Measurements from ENCODE around the gene DNMT3A. TPM values are rescaled to one million over a fixed set of nuclear protein-coding genes. Genes with fewer than 3 reads are reported as not detected.

The DNMT3A gene
- total RNA-seq, 1 experiment from 2014 or later: 215 TPM

GRCh38 chr2:25310709-25310964 is 31.1 kb downstream of the DNMT3A start:
- H2BK12ac ChIP-seq (ENCODE audit: insufficient read length, low read depth, low read length): no peak overlapping the region
- H3K4ac ChIP-seq (ENCODE audit: low read depth, low read length): no peak overlapping the region
- H3K4me2 ChIP-seq (ENCODE audit: insufficient read depth, insufficient read length, low read length): peak overlapping the region; percentile 5
- H4K8ac ChIP-seq (replicated peaks; ENCODE audit: insufficient read length, low read depth, low read length): no peak overlapping the region
- no CpG with 5 or more reads among the region's 5 CpGs for WGBS (ENCODE audit: extremely low coverage, insufficient read length, low lambda C conversion rate)
- H3K4me1 ChIP-seq (ENCODE audit: insufficient read depth, low read length): peaks cover 8% of the 10 kb centered on the region; the same call in 1 of the 2 replicates
- Mint-ChIP-seq H3K4me3 (peak overlapping the region in 1 of 2 experiments; percentile 47; a peak in 1 of 5 replicates), H3K9me3 (no peaks in the 10 kb centered on the region), H3K4me1 (peaks cover 45 to 64% of the 10 kb centered on the region in 2 experiments), H3K27ac (peak overlapping the region; percentile 88 to 96 (median 92); a peak in 6 of 7 replicates), H3K36me3 (ENCODE audit: insufficient read depth in 1 of 3, low read depth in 3 of 3) (peaks cover 0 to 4% (median 0%) of the 10 kb centered on the region in 3 experiments; a peak in 3 of 7 replicates), H3K27me3 (ENCODE audit: low read depth) (no peaks in the 10 kb centered on the region)
- no peak overlapping the region for H3K23ac ChIP-seq (ENCODE audit: insufficient read length, low read depth, low read length)
- H2BK120ac ChIP-seq (ENCODE audit: low read depth, low read length, poor library complexity, severe bottlenecking): no peak overlapping the region
- H2BK15ac ChIP-seq (ENCODE audit: low read depth, low read length): no peak overlapping the region
- no peak overlapping the region for H2AK5ac ChIP-seq (ENCODE audit: insufficient read length, low read length)
- H3K79me1 ChIP-seq (ENCODE audit: insufficient read depth, low read depth, low read length, poor library complexity, severe bottlenecking): no peaks in the 10 kb centered on the region
- H3K18ac ChIP-seq (ENCODE audit: insufficient read length, low read depth, low read length): no peak overlapping the region
- peak overlapping the region; percentile 18; the same call in 1 of the 2 replicates for H3K14ac ChIP-seq (ENCODE audit: insufficient read depth, low read length)
- H3K23me2 ChIP-seq (ENCODE audit: insufficient read length, low read depth, low read length, poor library complexity, severe bottlenecking): peaks cover 6% of the 10 kb centered on the region
- H3K9me3 ChIP-seq (ENCODE audit: control insufficient read depth, low read depth, low read length): no peaks in the 10 kb centered on the region
- no peak overlapping the region for H3K56ac ChIP-seq (ENCODE audit: insufficient read length, low read depth, low read length)
- H3K79me2 ChIP-seq (ENCODE audit: insufficient read depth, low read length): no peaks in the 10 kb centered on the region
- H3K27me3 ChIP-seq (ENCODE audit: insufficient read depth, low read length): no peaks in the 10 kb centered on the region
- H2AFZ ChIP-seq (ENCODE audit: low read length): no peak overlapping the region
- no peak overlapping the region for H2BK20ac ChIP-seq (ENCODE audit: low read depth, low read length, poor library complexity, severe bottlenecking)
- no peak overlapping the region for H3K27ac ChIP-seq (ENCODE audit: insufficient read length, low read depth, low read length)
- no peak for TF ChIP-seq CTCF (conservative IDR thresholded peaks at IDR 0.05)
- no peak overlapping the region for H4K91ac ChIP-seq (ENCODE audit: insufficient read length, low read depth, low read length)
- no peak overlapping the region for H2BK5ac ChIP-seq (ENCODE audit: insufficient read length, low read length)
- H4K20me1 ChIP-seq (ENCODE audit: control insufficient read depth, insufficient read depth, insufficient read length): no peaks in the 10 kb centered on the region
- H4K5ac ChIP-seq (ENCODE audit: insufficient read length, low read depth, low read length): no peak overlapping the region
- DNase-seq: no peak
- H3T11ph ChIP-seq (ENCODE audit: low read length): no peak overlapping the region
- H3K9ac ChIP-seq (ENCODE audit: extremely low read depth, insufficient read length, low read length): no peak overlapping the region

All from H9 (cell line).